NCI-H2196 (cell line): ENCODE data around the gene EHMT1.

Experiments
- DNase-seq: peaks from one replicate; lab custom pipeline; 2025; ENCODE audit not compliant: unreplicated experiment; lab: John Stamatoyannopoulos, UW

The EHMT1 gene

GRCh38 chr9:137690930-137691645 lies 72.3 kb downstream of the EHMT1 start:
- DNase-seq, result no peak

- no peak for DNase-seq
Measured at GRCh38 chr9:137691646-137692351, 73.0 kb downstream of the EHMT1 start.

GRCh38 chr9:137694236-137694959 lies 75.6 kb downstream of the EHMT1 start:
- DNase-seq, result no peak

- no peak for DNase-seq
Measured at GRCh38 chr9:137694962-137695875, 76.4 kb downstream of the EHMT1 start.

- DNase-seq, result no peak
Measured at GRCh38 chr9:137696136-137696925, 77.5 kb downstream of the EHMT1 start.

- no peak for DNase-seq
Measured at GRCh38 chr9:137697193-137697592, 78.4 kb downstream of the EHMT1 start.

GRCh38 chr9:137697832-137698231 lies 79.0 kb downstream of the EHMT1 start:
- DNase-seq, result no peak

GRCh38 chr9:137700911-137701310 lies 82.1 kb downstream of the EHMT1 start:
- DNase-seq, result no peak

- no peak for DNase-seq
Measured at GRCh38 chr9:137702615-137703379, 84.0 kb downstream of the EHMT1 start.

- no peak for DNase-seq
Measured at GRCh38 chr9:137703842-137704508, 85.2 kb downstream of the EHMT1 start.

GRCh38 chr9:137705443-137705863 lies 86.6 kb downstream of the EHMT1 start:
- DNase-seq, result no peak

GRCh38 chr9:137705906-137706305 lies 87.1 kb downstream of the EHMT1 start:
- no peak for DNase-seq

- no peak for DNase-seq
Measured at GRCh38 chr9:137707361-137707760, 88.6 kb downstream of the EHMT1 start.

GRCh38 chr9:137708590-137709284 lies 89.9 kb downstream of the EHMT1 start:
- DNase-seq, result no peak

GRCh38 chr9:137709411-137710101 lies 90.8 kb downstream of the EHMT1 start:
- DNase-seq, result no peak

GRCh38 chr9:137710704-137711103 lies 91.9 kb downstream of the EHMT1 start:
- DNase-seq, result no peak

GRCh38 chr9:137711678-137712105 lies 92.9 kb downstream of the EHMT1 start:
- DNase-seq, result no peak

GRCh38 chr9:137715321-137715720 lies 96.5 kb downstream of the EHMT1 start:
- no peak for DNase-seq
